MCF 10A (cell line): ENCODE results near the gene AUH. TPM values are rescaled to one million over a fixed set of nuclear protein-coding genes. Genes with fewer than 3 reads are reported as not detected.
"Not testable (repeated sequence)": the region's sequence is repeated elsewhere in the genome, so short reads cannot be mapped to it uniquely, and the experiment has no call there.

ENCODE experiments used
- BruUV-seq: library from RNA; stranded (reverse); fragments of 400-500 nt; replicated peaks from 2 replicates; lab custom pipeline; 2021; lab: Mats Ljungman, UMichigan
- CTCF ChIA-PET: fragments of 300-600 bp; sonication (Branson Sonifier 250); formaldehyde crosslinking; extraction: SDS; loops from one replicate; lab custom pipeline; 2021; ENCODE audit warnings: antibody characterized with exemption, inconsistent platforms; lab: Yijun Ruan, JAX
- POLR2A ChIA-PET: fragments of 300-600, 350-650 bp; sonication (Branson Sonifier 250); formaldehyde crosslinking; extraction: SDS; loops from one replicate; lab custom pipeline; 2020; ENCODE audit warnings: antibody characterized with exemption, inconsistent platforms; lab: Yijun Ruan, JAX
- DNase-seq: peaks from one replicate; pipeline ENCODE4 v3.0.0-alpha.2; 2018; ENCODE audit not compliant: unreplicated experiment
- H3K27ac Mint-ChIP-seq: one replicate; pipeline ENCODE4 v1.8.0; 2022; ENCODE audit warnings: mild to moderate bottlenecking, low read depth, mixed read lengths; ENCODE audit not compliant: unreplicated experiment
- H3K27me3 Mint-ChIP-seq: one replicate; pipeline ENCODE4 v1.8.0; 2022; ENCODE audit warnings: mixed read lengths; ENCODE audit not compliant: insufficient read depth, unreplicated experiment
- H3K36me3 Mint-ChIP-seq: one replicate; pipeline ENCODE4 v1.8.0; 2022; ENCODE audit warnings: mild to moderate bottlenecking, moderate library complexity, mixed read lengths; ENCODE audit not compliant: insufficient read depth, unreplicated experiment
- H3K4me1 Mint-ChIP-seq: one replicate; pipeline ENCODE4 v1.8.0; 2022; ENCODE audit warnings: mixed read lengths; ENCODE audit not compliant: insufficient read depth, unreplicated experiment
- H3K4me3 Mint-ChIP-seq: one replicate; pipeline ENCODE4 v1.8.0; 2022; ENCODE audit warnings: mild to moderate bottlenecking, moderate library complexity, mixed read lengths; ENCODE audit not compliant: unreplicated experiment
- H3K9me3 Mint-ChIP-seq: one replicate; pipeline ENCODE4 v1.8.0; 2022; ENCODE audit warnings: mixed read lengths; ENCODE audit not compliant: unreplicated experiment
- intact Hi-C: fragments of 100-400 bp; cut with micrococcal nuclease; formaldehyde crosslinking; loops from 2 replicates; pipeline ENCODE4 v1.14.1; 2022
- total RNA-seq: library from RNA; stranded (reverse); gene quantifications from 2 replicates; pipeline ENCODE4 v1.2.3, GENCODE V29; 2022
- TF ChIP-seq, protein P1 (sequence below): fragments of 200-600 bp; IDR thresholded peaks from one replicate; pipeline ENCODE4 v1.8.0; 2022; ENCODE audit warnings: antibody characterized with exemption, mild to moderate bottlenecking; ENCODE audit not compliant: unreplicated experiment

Gene AUH
- total RNA-seq, 1 experiment from 2014 or later, result 20.9 TPM

DNA sequence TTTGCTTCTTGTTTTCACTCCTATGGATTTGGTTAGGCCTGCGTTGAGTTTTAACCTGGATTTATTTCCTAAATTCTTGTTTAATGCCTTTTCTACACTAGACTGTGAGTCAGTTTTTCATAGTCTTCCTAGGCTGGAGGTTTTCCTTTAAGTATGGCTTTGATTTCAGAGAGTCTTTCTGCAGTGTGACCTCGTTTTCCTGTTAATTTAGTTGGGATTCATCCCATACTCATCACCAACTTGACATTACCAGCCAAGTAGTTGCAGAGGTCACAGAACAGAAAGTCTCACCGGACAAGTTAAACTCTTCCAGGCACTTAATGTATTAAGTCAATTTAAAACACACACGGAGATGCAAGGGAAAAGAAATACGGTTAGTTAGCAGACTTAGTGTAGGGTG is 29.7 kb upstream of the AUH start:
- Mint-ChIP-seq H3K27ac (no peak overlapping the region), H3K27me3 (no peaks in the 10 kb centered on the region), H3K4me1 (peaks cover 12% of the 10 kb centered on the region), H3K9me3 (no peaks in the 10 kb centered on the region), H3K36me3 (no peaks in the 10 kb centered on the region), H3K4me3 (no peak overlapping the region)
- POLR2A ChIA-PET, result interaction anchor here (0.8 to 1.2 kb wide), 2 partner anchors 15 to 24 kb away, joined by 3 to 5 read pairs; no protein-coding TSS in a partner anchor
- TF ChIP-seq, protein P1, sequence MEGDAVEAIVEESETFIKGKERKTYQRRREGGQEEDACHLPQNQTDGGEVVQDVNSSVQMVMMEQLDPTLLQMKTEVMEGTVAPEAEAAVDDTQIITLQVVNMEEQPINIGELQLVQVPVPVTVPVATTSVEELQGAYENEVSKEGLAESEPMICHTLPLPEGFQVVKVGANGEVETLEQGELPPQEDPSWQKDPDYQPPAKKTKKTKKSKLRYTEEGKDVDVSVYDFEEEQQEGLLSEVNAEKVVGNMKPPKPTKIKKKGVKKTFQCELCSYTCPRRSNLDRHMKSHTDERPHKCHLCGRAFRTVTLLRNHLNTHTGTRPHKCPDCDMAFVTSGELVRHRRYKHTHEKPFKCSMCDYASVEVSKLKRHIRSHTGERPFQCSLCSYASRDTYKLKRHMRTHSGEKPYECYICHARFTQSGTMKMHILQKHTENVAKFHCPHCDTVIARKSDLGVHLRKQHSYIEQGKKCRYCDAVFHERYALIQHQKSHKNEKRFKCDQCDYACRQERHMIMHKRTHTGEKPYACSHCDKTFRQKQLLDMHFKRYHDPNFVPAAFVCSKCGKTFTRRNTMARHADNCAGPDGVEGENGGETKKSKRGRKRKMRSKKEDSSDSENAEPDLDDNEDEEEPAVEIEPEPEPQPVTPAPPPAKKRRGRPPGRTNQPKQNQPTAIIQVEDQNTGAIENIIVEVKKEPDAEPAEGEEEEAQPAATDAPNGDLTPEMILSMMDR, result no peak
- DNase-seq, result no peak
- CTCF ChIA-PET, result interaction anchor here (0.6 kb wide), 1 partner anchor 135 kb away, joined by 4 read pairs; no protein-coding TSS in a partner anchor
- intact Hi-C loops, result no loop called here
- no TSS peak for BruUV-seq

DNA sequence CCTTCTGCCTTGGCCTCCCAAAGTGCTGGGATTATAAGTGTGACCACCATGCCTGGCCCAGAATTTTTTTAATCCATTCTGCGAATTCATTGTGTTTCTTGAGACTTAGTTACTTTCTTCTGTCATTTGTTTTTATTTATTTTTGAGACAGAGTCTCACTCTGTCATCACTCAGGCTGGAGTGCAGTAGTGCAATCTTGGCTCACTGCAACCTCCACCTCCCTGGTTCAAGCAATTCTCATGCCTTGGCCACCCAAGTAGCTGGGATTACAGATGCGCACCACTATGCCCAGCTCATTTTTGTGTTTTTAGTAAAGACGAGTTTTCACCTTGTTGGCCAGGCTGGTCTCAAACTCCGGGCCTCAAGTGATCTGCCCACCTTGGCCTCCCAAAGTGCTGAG is 28.0 kb upstream of the AUH start:
- H3K27me3 Mint-ChIP-seq, result not testable (repeated sequence)

DNA sequence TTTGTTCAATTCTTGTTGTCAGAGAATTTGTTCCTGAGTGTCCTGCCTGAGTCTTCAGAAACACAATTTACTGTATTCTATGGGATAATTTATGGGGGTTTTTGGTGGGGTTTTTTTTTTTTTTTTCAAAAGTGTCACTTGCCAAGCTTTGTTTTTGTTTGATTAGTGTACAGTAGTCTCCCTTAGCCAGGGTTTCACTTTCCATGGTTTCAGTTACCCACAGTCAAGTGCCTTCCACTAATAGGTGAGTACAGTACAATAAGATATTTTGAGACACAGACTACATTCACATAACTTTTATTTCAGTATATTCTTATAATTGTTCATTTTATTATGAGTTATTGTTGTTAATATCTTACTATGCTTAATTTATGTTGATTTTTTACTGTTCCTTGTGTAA is 25.0 kb upstream of the AUH start:
- no peak overlapping the region for H3K4me3 Mint-ChIP-seq
- POLR2A ChIA-PET, result no interaction called here
- no peak overlapping the region for H3K27ac Mint-ChIP-seq
- no TSS peak for BruUV-seq
- intact Hi-C loops, result no loop called here
- TF ChIP-seq, protein P1, result no peak
- no peaks in the 10 kb centered on the region for H3K9me3 Mint-ChIP-seq
- CTCF ChIA-PET, result no interaction called here
- no peak for DNase-seq
- no peaks in the 10 kb centered on the region for H3K36me3 Mint-ChIP-seq
- no peaks in the 10 kb centered on the region for H3K27me3 Mint-ChIP-seq
- no peaks in the 10 kb centered on the region for H3K4me1 Mint-ChIP-seq

More for the DNA sequence above, 28.0 kb upstream of the AUH start:
- H3K4me1 Mint-ChIP-seq, DNase-seq, BruUV-seq, H3K36me3 Mint-ChIP-seq, intact Hi-C loops, CTCF ChIA-PET, H3K9me3 Mint-ChIP-seq, POLR2A ChIA-PET, H3K4me3 Mint-ChIP-seq, H3K27ac Mint-ChIP-seq: not testable (repeated sequence)

DNA sequence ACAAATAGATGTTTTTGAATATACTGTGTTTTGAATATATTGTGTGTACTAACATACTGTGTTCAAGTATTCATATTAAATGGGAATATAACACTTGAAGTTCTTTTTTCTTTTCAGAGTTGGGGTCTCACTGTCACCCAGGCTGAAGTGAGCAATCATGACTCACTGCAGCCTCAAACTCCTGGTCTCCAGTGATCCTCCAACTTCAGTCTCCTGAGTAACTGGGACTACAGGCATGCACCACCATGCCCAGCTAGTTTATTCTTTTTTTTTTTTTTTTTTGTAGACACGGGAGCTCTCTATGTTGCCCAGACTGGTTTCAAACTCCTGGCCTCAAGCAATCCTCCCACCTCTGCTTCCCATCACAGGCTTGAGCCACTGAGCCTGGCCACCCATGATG is 23.2 kb upstream of the AUH start:
- CTCF ChIA-PET, result no interaction called here
- Mint-ChIP-seq H3K9me3 (no peaks in the 10 kb centered on the region), H3K4me3 (no peak overlapping the region), H3K36me3 (no peaks in the 10 kb centered on the region), H3K27me3 (no peaks in the 10 kb centered on the region), H3K27ac (no peak overlapping the region), H3K4me1 (no peaks in the 10 kb centered on the region)
- POLR2A ChIA-PET, result interaction anchor here (0.7 kb wide), 1 partner anchor 35 kb away, joined by 3 read pairs; no protein-coding TSS in a partner anchor
- DNase-seq, result no peak
- intact Hi-C loops, result no loop called here
- no TSS peak for BruUV-seq
- TF ChIP-seq, protein P1, result no peak
